ENCODE measurements around the gene BOLA3.

DNA sequence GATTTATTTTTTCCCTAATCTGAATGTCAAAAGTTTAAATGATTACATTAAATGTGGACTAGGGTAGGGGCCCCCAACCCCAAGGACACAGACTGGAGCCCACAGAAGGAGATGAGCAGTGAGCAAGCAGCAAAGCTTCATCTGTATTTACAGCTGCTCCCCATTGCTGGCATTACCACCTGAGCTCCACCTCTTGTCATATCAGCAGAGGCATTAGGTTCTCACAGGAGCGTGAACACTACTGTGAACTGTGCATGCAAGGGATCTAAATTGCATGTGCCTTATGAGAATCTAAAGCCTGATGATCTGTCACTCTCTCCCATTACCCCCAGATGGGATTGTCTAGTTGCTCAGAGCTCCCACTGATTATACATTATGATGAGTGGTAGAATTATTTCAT lies 27.2 kb upstream of the BOLA3 start:
- TF ChIP-seq ZFX (IDR thresholded peaks at IDR 0.05) = no peak
- TF ChIP-seq CTCF (conservative IDR thresholded peaks at IDR 0.05) = no peak

Data from C4-2B (cell line).